Measurements from ENCODE around the gene AFP. TPM values are rescaled to one million over a fixed set of nuclear protein-coding genes. Genes with fewer than 3 reads are reported as not detected.

Gene AFP
- total RNA-seq, 1 donor from 2014 or later = not detected

DNA sequence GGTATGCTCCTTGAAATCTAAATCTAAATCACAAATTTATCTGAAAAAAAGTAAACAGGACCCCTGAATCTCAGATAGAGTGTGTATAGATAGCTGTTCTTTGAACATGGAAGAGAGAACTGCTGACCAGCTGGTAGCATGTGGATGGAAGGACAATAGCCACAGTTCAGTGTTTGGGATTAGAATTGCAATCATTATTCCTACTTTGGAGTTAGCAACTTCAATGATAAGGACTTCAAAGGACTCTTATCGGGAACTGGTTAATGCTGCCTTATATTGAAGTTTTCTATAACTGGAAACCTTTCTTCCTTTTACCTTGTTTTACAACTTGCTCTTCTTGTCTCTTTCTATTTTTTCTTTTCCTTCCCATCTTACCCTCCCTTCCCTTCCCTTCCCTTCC is 50.5 kb downstream of the AFP start:
- Mint-ChIP-seq H3K9me3 (ENCODE audit: unreplicated experiment) (no peaks in the 10 kb centered on the region), H3K27me3 (ENCODE audit: unreplicated experiment) (peaks cover 5% of the 10 kb centered on the region), H3K4me3 (ENCODE audit: unreplicated experiment) (no peak overlapping the region), H3K4me1 (ENCODE audit: unreplicated experiment) (peaks cover 14% of the 10 kb centered on the region), H3K27ac (ENCODE audit: unreplicated experiment) (no peak overlapping the region), H3K36me3 (ENCODE audit: low read depth, unreplicated experiment) (no peaks in the 10 kb centered on the region)
- DNase-seq (ENCODE audit: low spot score) = no peak
- TF ChIP-seq, protein P1, sequence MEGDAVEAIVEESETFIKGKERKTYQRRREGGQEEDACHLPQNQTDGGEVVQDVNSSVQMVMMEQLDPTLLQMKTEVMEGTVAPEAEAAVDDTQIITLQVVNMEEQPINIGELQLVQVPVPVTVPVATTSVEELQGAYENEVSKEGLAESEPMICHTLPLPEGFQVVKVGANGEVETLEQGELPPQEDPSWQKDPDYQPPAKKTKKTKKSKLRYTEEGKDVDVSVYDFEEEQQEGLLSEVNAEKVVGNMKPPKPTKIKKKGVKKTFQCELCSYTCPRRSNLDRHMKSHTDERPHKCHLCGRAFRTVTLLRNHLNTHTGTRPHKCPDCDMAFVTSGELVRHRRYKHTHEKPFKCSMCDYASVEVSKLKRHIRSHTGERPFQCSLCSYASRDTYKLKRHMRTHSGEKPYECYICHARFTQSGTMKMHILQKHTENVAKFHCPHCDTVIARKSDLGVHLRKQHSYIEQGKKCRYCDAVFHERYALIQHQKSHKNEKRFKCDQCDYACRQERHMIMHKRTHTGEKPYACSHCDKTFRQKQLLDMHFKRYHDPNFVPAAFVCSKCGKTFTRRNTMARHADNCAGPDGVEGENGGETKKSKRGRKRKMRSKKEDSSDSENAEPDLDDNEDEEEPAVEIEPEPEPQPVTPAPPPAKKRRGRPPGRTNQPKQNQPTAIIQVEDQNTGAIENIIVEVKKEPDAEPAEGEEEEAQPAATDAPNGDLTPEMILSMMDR (IDR thresholded peaks at IDR 0.05; ENCODE audit: unreplicated experiment) = no peak

GRCh38 chr4:73487233-73487632 is 51.2 kb downstream of the AFP start:
- H3K4me3 Mint-ChIP-seq (ENCODE audit: unreplicated experiment) = no peak overlapping the region
- no peak for DNase-seq (ENCODE audit: low spot score)
- no peaks in the 10 kb centered on the region for H3K9me3 Mint-ChIP-seq (ENCODE audit: unreplicated experiment)
- H3K27ac Mint-ChIP-seq (ENCODE audit: unreplicated experiment) = no peak overlapping the region
- no peaks in the 10 kb centered on the region for H3K36me3 Mint-ChIP-seq (ENCODE audit: low read depth, unreplicated experiment)
- H3K27me3 Mint-ChIP-seq (ENCODE audit: unreplicated experiment) = peaks cover 5% of the 10 kb centered on the region
- TF ChIP-seq, protein P1 (IDR thresholded peaks at IDR 0.05; ENCODE audit: unreplicated experiment) = no peak
- peaks cover 14% of the 10 kb centered on the region for H3K4me1 Mint-ChIP-seq (ENCODE audit: unreplicated experiment)

- peaks cover 1% of the 10 kb centered on the region for H3K27me3 Mint-ChIP-seq (ENCODE audit: unreplicated experiment)
- H3K36me3 Mint-ChIP-seq (ENCODE audit: low read depth, unreplicated experiment) = no peaks in the 10 kb centered on the region
- no peak overlapping the region for H3K27ac Mint-ChIP-seq (ENCODE audit: unreplicated experiment)
- TF ChIP-seq, protein P1 (IDR thresholded peaks at IDR 0.05; ENCODE audit: unreplicated experiment) = no peak
- peaks cover 9% of the 10 kb centered on the region for H3K4me1 Mint-ChIP-seq (ENCODE audit: unreplicated experiment)
- no peaks in the 10 kb centered on the region for H3K9me3 Mint-ChIP-seq (ENCODE audit: unreplicated experiment)
- no peak overlapping the region for H3K4me3 Mint-ChIP-seq (ENCODE audit: unreplicated experiment)
- DNase-seq (ENCODE audit: low spot score) = no peak
These were observed 64.2 kb downstream of the AFP start for GRCh38 chr4:73499996-73500765.

GRCh38 chr4:73501664-73502265 is 65.7 kb downstream of the AFP start:
- H3K27me3 Mint-ChIP-seq (ENCODE audit: unreplicated experiment) = peaks cover under 1% of the 10 kb centered on the region
- H3K27ac Mint-ChIP-seq (ENCODE audit: unreplicated experiment) = no peak overlapping the region
- DNase-seq (ENCODE audit: low spot score) = no peak
- TF ChIP-seq, protein P1 (IDR thresholded peaks at IDR 0.05; ENCODE audit: unreplicated experiment) = no peak
- H3K4me1 Mint-ChIP-seq (ENCODE audit: unreplicated experiment) = peaks cover 9% of the 10 kb centered on the region
- no peak overlapping the region for H3K4me3 Mint-ChIP-seq (ENCODE audit: unreplicated experiment)
- H3K36me3 Mint-ChIP-seq (ENCODE audit: low read depth, unreplicated experiment) = no peaks in the 10 kb centered on the region
- no peaks in the 10 kb centered on the region for H3K9me3 Mint-ChIP-seq (ENCODE audit: unreplicated experiment)

GRCh38 chr4:73505567-73505966 is 69.5 kb downstream of the AFP start:
- no peaks in the 10 kb centered on the region for H3K27me3 Mint-ChIP-seq (ENCODE audit: unreplicated experiment)
- H3K27ac Mint-ChIP-seq (ENCODE audit: unreplicated experiment) = no peak overlapping the region
- no peak for DNase-seq (ENCODE audit: low spot score)
- peaks cover 5% of the 10 kb centered on the region for H3K4me1 Mint-ChIP-seq (ENCODE audit: unreplicated experiment)
- no peaks in the 10 kb centered on the region for H3K9me3 Mint-ChIP-seq (ENCODE audit: unreplicated experiment)
- TF ChIP-seq, protein P1 (IDR thresholded peaks at IDR 0.05; ENCODE audit: unreplicated experiment) = no peak
- no peak overlapping the region for H3K4me3 Mint-ChIP-seq (ENCODE audit: unreplicated experiment)
- no peaks in the 10 kb centered on the region for H3K36me3 Mint-ChIP-seq (ENCODE audit: low read depth, unreplicated experiment)

All from endothelial cell (in vitro differentiated cells).